H9 (cell line): Measurements from ENCODE around the gene C3orf85. TPM values are rescaled to one million over a fixed set of nuclear protein-coding genes. Genes with fewer than 3 reads are reported as not detected.

ENCODE experiments used
- DNase-seq: peaks from one replicate; pipeline ENCODE4 v3.0.0-alpha.2; 2017
- H2AFZ ChIP-seq: one replicate; pipeline ENCODE4 v1.6.1; 2013; ENCODE audit warnings: mild to moderate bottlenecking, low read length, control low read depth, moderate library complexity
- H2AK5ac ChIP-seq: 2 replicates; pipeline ENCODE4 v1.6.1; 2013; ENCODE audit warnings: low read length, control low read depth, mixed read lengths; ENCODE audit not compliant: insufficient read length
- H2BK120ac ChIP-seq: one replicate; pipeline ENCODE4 v1.6.1; 2013; ENCODE audit warnings: low read depth, mild to moderate bottlenecking, low read length, control low read depth, inconsistent platforms; ENCODE audit not compliant: poor library complexity, severe bottlenecking
- H2BK12ac ChIP-seq: 2 replicates; pipeline ENCODE4 v1.6.1; 2013; ENCODE audit warnings: low read length, control low read depth, mixed read lengths, low read depth; ENCODE audit not compliant: insufficient read length
- H2BK15ac ChIP-seq: 2 replicates; pipeline ENCODE4 v1.6.1; 2013; ENCODE audit warnings: low read depth, low read length, control low read depth
- H2BK20ac ChIP-seq: one replicate; pipeline ENCODE4 v1.6.1; 2013; ENCODE audit warnings: low read depth, mild to moderate bottlenecking, low read length, control low read depth, inconsistent platforms; ENCODE audit not compliant: poor library complexity, severe bottlenecking
- H2BK5ac ChIP-seq: 2 replicates; pipeline ENCODE4 v1.6.1; 2013; ENCODE audit warnings: low read length, control low read depth, mixed read lengths; ENCODE audit not compliant: insufficient read length
- H3K14ac ChIP-seq: 2 replicates; pipeline ENCODE4 v1.6.1; 2013; ENCODE audit warnings: low read length, control low read depth; ENCODE audit not compliant: insufficient read depth
- H3K18ac ChIP-seq: 2 replicates; pipeline ENCODE4 v1.6.1; 2013; ENCODE audit warnings: low read depth, mild to moderate bottlenecking, mixed read lengths, low read length, control low read depth; ENCODE audit not compliant: insufficient read length
- H3K23ac ChIP-seq: 2 replicates; pipeline ENCODE4 v1.6.1; 2013; ENCODE audit warnings: low read length, control low read depth, mixed read lengths, low read depth; ENCODE audit not compliant: insufficient read length
- H3K23me2 ChIP-seq: 2 replicates; pipeline ENCODE4 v1.6.1; 2013; ENCODE audit warnings: low read depth, mild to moderate bottlenecking, mixed read lengths, low read length, control low read depth; ENCODE audit not compliant: insufficient read length, poor library complexity, severe bottlenecking
- H3K27ac ChIP-seq: 2 replicates; pipeline ENCODE4 v1.5.1; 2013; ENCODE audit warnings: low read length, control low read depth, mixed read lengths, low read depth; ENCODE audit not compliant: insufficient read length
- H3K27me3 ChIP-seq: 2 replicates; pipeline ENCODE4 v1.6.1; 2013; ENCODE audit warnings: low read length, control low read depth, inconsistent platforms; ENCODE audit not compliant: insufficient read depth
- H3K4ac ChIP-seq: 2 replicates; pipeline ENCODE4 v1.6.1; 2013; ENCODE audit warnings: low read depth, mild to moderate bottlenecking, control low read depth, inconsistent platforms, low read length, moderate library complexity
- H3K4me1 ChIP-seq: 2 replicates; pipeline ENCODE4 v1.6.1; 2013; ENCODE audit warnings: low read length, control low read depth, inconsistent platforms; ENCODE audit not compliant: insufficient read depth
- H3K4me2 ChIP-seq: 2 replicates; pipeline ENCODE4 v1.6.1; 2013; ENCODE audit warnings: low read length, control low read depth, mixed read lengths; ENCODE audit not compliant: insufficient read length, insufficient read depth
- H3K56ac ChIP-seq: 2 replicates; pipeline ENCODE4 v1.6.1; 2013; ENCODE audit warnings: low read depth, mild to moderate bottlenecking, mixed read lengths, low read length, control low read depth; ENCODE audit not compliant: insufficient read length
- H3K79me1 ChIP-seq: 2 replicates; pipeline ENCODE4 v1.6.1; 2013; ENCODE audit warnings: low read depth, mild to moderate bottlenecking, moderate library complexity, low read length, control low read depth, inconsistent platforms; ENCODE audit not compliant: insufficient read depth, poor library complexity, severe bottlenecking
- H3K79me2 ChIP-seq: 2 replicates; pipeline ENCODE4 v1.6.1; 2013; ENCODE audit warnings: low read length, control low read depth, inconsistent platforms; ENCODE audit not compliant: insufficient read depth
- H3K9ac ChIP-seq: 2 replicates; pipeline ENCODE4 v1.6.1; 2013; ENCODE audit warnings: low read length, control low read depth, mixed read lengths; ENCODE audit not compliant: insufficient read length; ENCODE audit errors: extremely low read depth
- H3K9me3 ChIP-seq: one replicate; pipeline ENCODE4 v1.6.1; 2013; ENCODE audit warnings: low read depth, low read length, inconsistent platforms; ENCODE audit not compliant: control insufficient read depth
- H3T11ph ChIP-seq: one replicate; pipeline ENCODE4 v1.6.1; 2013; ENCODE audit warnings: mild to moderate bottlenecking, low read length, control low read depth, inconsistent platforms
- H4K20me1 ChIP-seq: one replicate; pipeline ENCODE4 v1.6.1; 2013; ENCODE audit not compliant: control insufficient read depth, insufficient read length, insufficient read depth
- H4K5ac ChIP-seq: 2 replicates; pipeline ENCODE4 v1.6.1; 2013; ENCODE audit warnings: low read depth, mild to moderate bottlenecking, mixed read lengths, low read length, control low read depth; ENCODE audit not compliant: insufficient read length
- H4K8ac ChIP-seq: replicated peaks from 2 replicates; pipeline ENCODE4 v1.6.1; 2013; ENCODE audit warnings: low read length, control low read depth, mixed read lengths, low read depth; ENCODE audit not compliant: insufficient read length
- H4K91ac ChIP-seq: 2 replicates; pipeline ENCODE4 v1.6.1; 2013; ENCODE audit warnings: low read depth, mild to moderate bottlenecking, moderate library complexity, mixed read lengths, low read length, control low read depth; ENCODE audit not compliant: insufficient read length
- H3K27ac Mint-ChIP-seq, 3 experiments: 2 replicates in 2 of 3; 3 replicates in 1 of 3; pipeline ENCODE4 v1.8.0; 2020 to 2021; ENCODE audit warnings: mixed read lengths in 3 of 3, mild to moderate bottlenecking in 1 of 3, moderate library complexity in 1 of 3
- H3K27me3 Mint-ChIP-seq: 2 replicates; pipeline ENCODE4 v1.8.0; 2021; ENCODE audit warnings: low read depth, mild to moderate bottlenecking, moderate library complexity, mixed read lengths
- H3K36me3 Mint-ChIP-seq, 3 experiments: 2 replicates in 2 of 3; 3 replicates in 1 of 3; pipeline ENCODE4 v1.8.0; 2020 to 2021; ENCODE audit warnings: low read depth in 3 of 3, mixed read lengths in 3 of 3; ENCODE audit not compliant: insufficient read depth in 1 of 3
- H3K4me1 Mint-ChIP-seq, 2 experiments: 2 replicates each; pipeline ENCODE4 v1.8.0; 2020; ENCODE audit warnings: mixed read lengths in 2 of 2
- H3K4me3 Mint-ChIP-seq, 2 experiments: 2 replicates in 1 of 2; 3 replicates in 1 of 2; pipeline ENCODE4 v1.8.0; 2020 to 2021; ENCODE audit warnings: mild to moderate bottlenecking in 2 of 2, mixed read lengths in 2 of 2, moderate library complexity in 1 of 2
- H3K9me3 Mint-ChIP-seq, 2 experiments: 2 replicates in 1 of 2; 3 replicates in 1 of 2; pipeline ENCODE4 v1.8.0; 2020; ENCODE audit warnings: mild to moderate bottlenecking in 2 of 2, mixed read lengths in 2 of 2, moderate library complexity in 1 of 2
- CTCF ChIP-seq: fragments of 200-600 bp; sonication (generic); conservative IDR thresholded peaks from 3 replicates; pipeline ENCODE4 v1.8.0; 2021; ENCODE audit warnings: antibody characterized with exemption, mild to moderate bottlenecking
- WGBS: extraction: QIAGEN DNeasy Blood & Tissue Kit; methylation state at CpG from one replicate; pipeline ENCODE4 v1.1.7; 2013; ENCODE audit warnings: missing lambda C conversion rate, low lambda C conversion rate, mixed read lengths; ENCODE audit not compliant: insufficient read length; ENCODE audit errors: extremely low coverage; 5-methylcytosine and 5-hydroxymethylcytosine counted together
- total RNA-seq: library from RNA; stranded (reverse); gene quantifications from 2 replicates; pipeline ENCODE4 v1.2.1, GENCODE V29; 2021

Gene C3orf85
- total RNA-seq, 1 experiment from 2014 or later, result not detected

GRCh38 chr3:109175411-109175810 lies 38.9 kb downstream of the C3orf85 start:
- Mint-ChIP-seq H3K4me3 (no peak overlapping the region), H3K4me1 (peaks cover 10 to 14% of the 10 kb centered on the region in 2 experiments), H3K36me3 (no peaks in the 10 kb centered on the region), H3K9me3 (no peaks in the 10 kb centered on the region; a peak in 1 of 5 replicates), H3K27ac (no peak overlapping the region), H3K27me3 (no peaks in the 10 kb centered on the region)
- no peak overlapping the region for H3K4ac ChIP-seq
- no peak overlapping the region for H4K5ac ChIP-seq
- H2BK20ac ChIP-seq, result no peak overlapping the region
- no peak overlapping the region for H2BK120ac ChIP-seq
- no peak overlapping the region for H3K27ac ChIP-seq
- no peaks in the 10 kb centered on the region; the same call in 1 of the 2 replicates for H3K4me1 ChIP-seq
- H3T11ph ChIP-seq, result no peak overlapping the region
- H3K9me3 ChIP-seq, result no peaks in the 10 kb centered on the region
- H3K14ac ChIP-seq, result no peak overlapping the region
- no peak overlapping the region for H4K91ac ChIP-seq
- no peak overlapping the region for H2AK5ac ChIP-seq
- no peaks in the 10 kb centered on the region for H4K20me1 ChIP-seq
- no peak overlapping the region for H4K8ac ChIP-seq
- H3K56ac ChIP-seq, result no peak overlapping the region
- H3K79me1 ChIP-seq, result no peaks in the 10 kb centered on the region
- H2BK5ac ChIP-seq, result no peak overlapping the region
- DNase-seq, result no peak
- TF ChIP-seq CTCF, result no peak
- H3K23ac ChIP-seq, result no peak overlapping the region
- no peak overlapping the region for H2BK15ac ChIP-seq
- H3K4me2 ChIP-seq, result no peak overlapping the region
- no peak overlapping the region for H2BK12ac ChIP-seq
- peaks cover 3% of the 10 kb centered on the region for H3K23me2 ChIP-seq
- H3K79me2 ChIP-seq, result no peaks in the 10 kb centered on the region
- WGBS, result no CpG with 5 or more reads among the region's 3 CpGs
- H2AFZ ChIP-seq, result no peak overlapping the region
- H3K27me3 ChIP-seq, result no peaks in the 10 kb centered on the region
- H3K9ac ChIP-seq, result no peak overlapping the region
- no peak overlapping the region for H3K18ac ChIP-seq
